HG03571 (cell line): ENCODE measurements around the gene FLNB.

Source experiments
- ATAC-seq: cut with Tn5 transposase; IDR thresholded peaks from one replicate; pipeline ENCODE4 v1.9.1; 2021; ENCODE audit not compliant: unreplicated experiment

FLNB gene

DNA sequence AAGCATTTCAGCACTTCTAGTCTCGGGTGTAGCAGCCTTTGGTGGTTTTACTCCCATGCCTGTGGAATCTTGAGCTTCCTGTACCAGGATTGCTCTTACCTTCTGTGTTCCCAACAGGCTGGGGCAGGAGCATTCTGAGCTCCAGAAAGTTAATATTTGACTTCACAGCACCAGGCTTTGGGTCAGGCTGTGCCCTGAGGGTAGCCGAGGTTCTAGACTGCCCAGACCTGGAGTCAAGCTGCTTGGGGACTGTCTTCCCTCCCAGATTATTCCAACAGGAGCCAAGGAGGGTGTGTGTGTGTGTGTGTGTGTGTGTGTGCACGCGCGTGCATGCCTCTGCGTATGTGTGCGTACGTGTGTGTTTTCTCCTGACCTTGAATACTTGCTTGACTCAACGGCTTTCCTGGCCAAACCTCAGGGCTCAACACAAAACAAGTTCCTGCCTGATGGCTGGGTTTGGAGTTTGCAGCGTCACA lies 94.8 kb downstream of the FLNB start:
- ATAC-seq, result no peak

DNA sequence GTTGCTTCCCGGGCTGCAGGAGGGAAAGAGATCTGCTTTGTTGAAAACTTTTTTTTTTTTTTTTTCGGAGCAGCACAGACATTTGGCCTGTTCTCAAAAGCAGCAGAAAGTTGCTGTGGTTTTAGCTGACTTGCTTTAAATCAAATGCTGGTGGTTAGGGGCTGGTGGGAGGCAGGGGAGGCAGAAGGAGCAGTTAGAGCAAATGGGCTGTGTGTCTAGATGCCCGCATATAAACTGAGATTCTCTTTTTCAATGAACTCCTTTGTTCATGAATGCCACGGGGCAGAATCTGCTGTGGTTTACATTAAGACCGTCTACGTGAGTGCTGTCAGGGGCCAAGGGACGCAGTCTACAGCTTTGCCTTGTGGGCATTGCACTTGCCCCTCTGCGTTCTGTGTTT lies 95.9 kb downstream of the FLNB start:
- ATAC-seq, result no peak

DNA sequence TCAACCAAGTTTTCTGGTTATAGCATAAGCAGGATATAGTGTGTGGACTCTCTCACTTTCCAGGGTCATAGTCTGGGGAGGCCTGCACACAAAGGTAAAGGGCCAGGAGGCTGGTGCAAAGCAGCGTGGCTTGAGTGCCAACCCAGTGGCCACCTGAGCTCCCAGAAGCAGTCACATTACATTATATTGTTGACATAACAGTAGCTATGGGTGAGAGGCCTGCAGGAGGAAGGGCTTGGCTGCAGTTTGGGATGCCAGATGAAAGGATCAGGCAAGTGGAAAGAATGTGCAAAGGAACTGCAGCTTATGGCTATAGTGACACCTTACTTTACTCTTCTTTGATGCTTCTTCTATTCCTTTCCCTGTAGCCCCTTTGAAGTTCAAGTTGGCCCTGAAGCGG lies 96.5 kb downstream of the FLNB start:
- no peak for ATAC-seq

DNA sequence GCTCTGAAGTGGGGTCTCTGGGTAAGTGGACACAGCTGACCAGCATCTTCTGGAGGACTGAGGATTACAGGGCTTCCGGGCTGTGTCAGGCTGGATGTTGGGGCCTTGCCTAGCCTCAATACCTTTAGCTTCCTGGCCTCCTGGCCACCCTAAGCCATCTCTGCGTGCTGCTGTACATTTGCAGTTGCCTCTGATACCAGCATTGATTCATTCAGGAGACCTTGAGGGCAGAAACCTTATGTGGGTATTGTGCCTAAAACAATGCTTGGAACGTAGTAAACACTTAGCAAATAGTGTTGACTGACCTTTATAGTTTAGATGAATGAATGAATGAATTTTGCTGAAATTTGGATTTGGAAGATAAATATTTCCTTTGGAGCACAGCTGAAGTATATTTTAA lies 97.0 kb downstream of the FLNB start:
- no peak for ATAC-seq

DNA sequence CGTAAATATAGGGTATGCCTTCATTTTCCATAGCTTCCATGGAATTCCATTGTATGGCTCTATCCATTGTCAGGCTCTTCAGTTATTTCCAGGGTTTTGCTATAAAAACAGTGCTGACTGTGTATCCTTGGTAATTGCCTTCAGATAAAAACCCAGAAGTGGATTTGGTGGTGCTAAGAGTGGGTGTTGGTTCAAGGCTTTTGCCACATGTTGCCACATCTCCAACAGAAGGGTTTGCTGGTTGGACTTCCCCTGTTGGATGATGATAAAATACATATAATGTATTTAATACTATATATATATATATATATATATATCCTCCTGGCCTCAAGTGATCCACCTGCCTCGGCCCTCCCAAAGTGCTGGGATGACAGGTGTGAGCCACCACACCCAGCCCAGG lies 97.8 kb downstream of the FLNB start:
- no peak for ATAC-seq

DNA sequence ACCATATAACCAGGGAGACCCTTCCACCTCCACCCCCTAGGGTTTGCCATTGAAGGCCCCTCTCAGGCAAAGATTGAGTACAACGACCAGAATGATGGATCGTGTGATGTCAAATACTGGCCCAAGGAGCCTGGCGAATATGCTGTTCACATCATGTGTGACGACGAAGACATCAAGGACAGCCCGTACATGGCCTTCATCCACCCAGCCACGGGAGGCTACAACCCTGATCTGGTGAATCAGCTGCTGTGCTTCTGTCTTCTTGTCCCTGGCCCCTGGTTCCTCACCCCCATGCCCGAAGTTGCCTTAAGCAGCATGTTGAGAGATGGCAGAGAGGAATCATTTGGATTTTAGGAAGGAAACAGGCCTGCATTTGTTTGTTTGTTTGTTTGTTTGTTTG lies 98.4 kb downstream of the FLNB start:
- no peak for ATAC-seq

DNA sequence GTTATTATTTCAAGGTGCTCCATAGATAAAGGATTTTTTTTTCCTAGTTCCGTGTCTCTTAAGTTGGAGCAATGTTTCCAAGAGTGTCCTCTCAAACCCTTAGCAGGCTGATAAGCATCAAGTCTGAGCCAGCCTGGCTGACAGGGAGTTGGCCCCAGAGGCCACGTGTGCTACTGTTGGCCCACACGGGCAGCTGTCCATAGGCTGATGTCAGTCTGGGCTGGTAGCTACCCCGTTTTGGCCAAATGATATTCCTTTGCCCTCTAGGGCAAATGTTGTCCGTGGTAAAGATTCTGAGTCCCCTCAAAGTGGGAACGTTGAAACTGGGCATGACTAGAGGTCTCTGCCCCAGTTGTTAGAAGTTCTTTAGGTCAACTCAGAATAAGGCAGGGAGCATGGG lies 99.4 kb downstream of the FLNB start:
- no peak for ATAC-seq

DNA sequence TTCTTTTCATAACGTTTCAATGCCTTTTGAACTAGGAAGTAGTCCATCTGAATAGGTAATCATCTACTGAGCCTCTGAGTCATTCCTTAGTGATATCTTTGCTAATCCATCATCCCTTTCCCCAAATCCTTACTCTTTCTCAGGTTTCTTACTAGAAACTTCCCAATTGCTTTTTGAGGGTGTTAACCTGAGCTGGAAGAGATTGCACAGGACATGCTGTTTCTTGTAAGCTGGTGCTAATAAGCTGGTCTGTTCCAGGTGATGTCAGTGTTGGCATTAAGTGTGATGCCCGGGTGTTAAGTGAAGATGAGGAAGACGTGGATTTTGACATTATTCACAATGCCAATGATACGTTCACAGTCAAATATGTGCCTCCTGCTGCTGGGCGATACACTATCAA lies 101.5 kb downstream of the FLNB start:
- ATAC-seq, result no peak

DNA sequence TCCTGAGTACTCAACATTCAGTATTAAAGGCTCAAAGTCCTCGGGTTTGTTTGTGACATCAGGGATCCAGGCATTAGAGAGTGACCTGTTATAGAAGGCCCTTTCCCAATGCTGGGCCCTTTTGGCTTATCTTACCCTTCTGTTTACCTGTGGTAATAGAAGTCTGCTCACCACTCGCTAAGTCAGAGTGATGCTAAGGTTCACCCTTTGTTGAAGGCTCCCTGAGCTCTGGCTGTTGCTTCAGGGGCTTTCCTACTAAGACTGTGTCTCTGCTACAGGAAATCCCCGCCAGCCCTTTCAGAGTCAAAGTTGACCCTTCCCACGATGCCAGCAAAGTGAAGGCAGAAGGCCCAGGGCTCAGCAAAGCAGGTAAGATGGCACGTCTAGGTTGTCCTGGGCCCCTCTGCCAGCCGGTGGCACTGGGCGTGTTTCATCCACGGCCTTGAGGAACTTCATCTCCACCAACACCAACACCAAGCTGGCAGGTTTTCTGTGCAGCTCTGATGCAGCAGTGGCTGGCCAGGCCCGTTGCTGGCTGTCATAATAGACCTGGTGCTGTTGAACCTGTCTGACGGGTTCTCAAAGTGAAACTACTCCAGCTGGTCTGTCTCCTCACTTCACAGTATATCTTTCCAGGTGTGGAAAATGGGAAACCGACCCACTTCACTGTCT lies 103.4 kb downstream of the FLNB start:
- ATAC-seq, result peak; percentile 40

DNA sequence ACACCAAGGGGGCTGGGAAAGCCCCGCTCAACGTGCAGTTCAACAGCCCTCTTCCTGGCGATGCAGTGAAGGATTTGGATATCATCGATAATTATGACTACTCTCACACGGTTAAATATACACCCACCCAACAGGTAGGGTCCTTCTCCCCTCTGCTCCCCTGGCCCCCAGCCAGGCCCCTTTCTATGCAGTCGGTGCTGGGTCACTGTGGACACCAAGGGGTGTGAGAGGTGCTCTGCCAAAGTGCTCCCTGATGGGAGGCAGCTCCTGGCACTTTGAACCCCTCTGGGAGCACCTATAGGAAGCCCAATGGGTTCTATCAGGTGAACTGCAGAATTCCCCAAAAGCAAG lies 103.9 kb downstream of the FLNB start:
- no peak for ATAC-seq

DNA sequence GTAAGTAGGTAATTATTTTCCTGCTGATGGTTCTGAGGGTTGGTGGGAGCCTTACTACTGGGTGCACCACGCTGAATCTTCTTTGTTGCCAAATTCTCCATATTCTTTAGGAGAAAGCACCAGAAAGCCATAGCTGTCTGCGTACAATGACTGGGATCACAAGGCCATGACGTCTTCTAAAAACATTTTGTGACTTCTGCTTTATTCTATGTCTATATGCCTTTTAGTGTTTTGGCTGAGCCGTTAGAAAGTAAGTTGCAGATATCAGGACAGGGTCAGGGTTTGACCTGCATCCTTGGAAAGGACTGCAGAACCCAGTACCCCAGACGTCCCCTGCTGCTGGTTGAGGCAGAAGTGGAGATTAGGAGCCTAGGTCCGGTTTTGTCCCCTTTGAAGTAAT lies 107.0 kb downstream of the FLNB start:
- no peak for ATAC-seq

DNA sequence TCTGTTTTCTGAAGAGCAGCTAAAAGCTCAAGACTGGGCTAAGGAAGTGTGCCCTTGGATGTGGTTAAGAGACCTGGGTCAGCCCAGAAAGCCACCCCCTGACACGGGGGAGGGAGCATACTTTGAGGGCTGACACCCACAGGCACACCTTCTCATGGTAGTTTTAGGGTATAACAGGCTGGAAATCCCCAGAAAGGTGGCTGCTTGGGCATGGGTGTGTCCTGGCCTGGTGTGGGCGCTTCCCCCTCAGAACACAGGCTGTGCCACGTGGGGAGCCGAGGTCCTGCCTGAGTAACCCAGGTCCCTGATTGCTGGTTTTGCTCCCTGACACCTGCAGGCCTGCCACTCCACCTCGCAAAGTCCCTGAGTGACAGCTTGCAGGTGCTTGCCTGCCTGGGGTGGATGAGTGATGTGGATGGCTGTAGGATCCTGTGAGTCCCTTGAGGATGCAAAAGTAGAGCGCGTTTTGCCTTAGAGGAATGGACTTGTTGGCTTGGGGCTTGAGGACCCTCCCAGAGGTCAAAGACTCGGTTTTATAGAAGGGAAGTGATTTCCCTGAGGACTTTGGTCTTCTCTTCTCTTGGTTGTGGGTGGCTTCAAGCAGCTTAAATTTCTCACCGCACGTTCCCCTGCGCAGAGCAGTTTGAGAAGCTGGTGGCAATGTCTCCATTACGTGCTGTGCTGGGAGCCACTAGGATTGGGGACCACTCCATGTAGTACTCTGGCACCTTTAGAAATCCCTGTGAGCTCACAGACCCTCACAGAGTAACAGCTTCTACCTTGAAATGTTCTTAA lies 108.1 kb downstream of the FLNB start:
- ATAC-seq, result peak; percentile 64

DNA sequence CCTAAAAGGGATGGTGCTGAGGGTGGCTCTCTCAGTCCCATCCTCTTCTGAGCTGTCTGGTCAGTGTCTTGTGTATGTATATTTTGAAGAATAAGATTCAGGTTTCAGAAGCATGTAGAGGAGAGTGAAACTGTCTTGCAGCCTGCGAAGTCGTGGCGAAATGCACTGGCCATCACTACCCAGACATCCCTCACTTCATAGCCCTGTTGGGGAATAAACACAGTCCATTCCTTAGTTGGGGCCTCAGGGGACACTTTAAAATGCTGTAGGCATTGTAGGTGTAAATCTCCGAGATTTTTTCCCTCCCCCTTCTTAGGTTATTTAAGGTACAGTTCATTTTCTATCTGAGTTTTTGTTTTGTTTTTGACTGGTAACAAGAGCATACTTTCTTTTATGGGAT lies 108.8 kb downstream of the FLNB start:
- ATAC-seq, result no peak

DNA sequence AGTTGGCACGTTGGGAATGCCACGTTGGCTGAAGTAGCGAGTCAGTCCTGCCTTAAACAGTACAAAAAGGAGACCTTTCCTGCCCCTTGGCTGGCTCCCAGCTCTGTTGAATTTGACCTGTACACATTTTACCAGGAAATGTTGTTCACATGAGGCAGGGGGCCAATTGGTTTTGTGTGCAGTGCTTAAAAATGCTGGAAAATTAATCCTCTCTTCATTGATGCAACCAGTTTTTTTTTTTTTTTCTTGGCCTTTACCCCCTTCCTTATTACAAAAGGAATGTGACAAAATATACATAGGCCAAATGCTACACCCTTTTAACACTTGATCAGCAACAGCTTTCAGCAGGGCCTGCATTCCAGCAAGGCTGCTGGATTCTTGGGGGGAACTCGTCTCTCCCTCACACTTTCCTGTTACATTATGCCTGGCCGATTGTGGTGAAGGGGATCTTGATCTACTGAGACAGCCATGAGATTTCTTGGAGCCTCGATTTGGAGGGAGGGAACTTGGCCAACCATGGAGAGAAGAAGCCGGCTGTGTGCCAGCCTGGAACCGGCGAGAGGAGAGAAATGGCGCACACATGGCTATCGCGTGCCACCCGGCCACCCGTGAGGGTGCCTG lies 109.4 kb downstream of the FLNB start:
- ATAC-seq, result no peak

DNA sequence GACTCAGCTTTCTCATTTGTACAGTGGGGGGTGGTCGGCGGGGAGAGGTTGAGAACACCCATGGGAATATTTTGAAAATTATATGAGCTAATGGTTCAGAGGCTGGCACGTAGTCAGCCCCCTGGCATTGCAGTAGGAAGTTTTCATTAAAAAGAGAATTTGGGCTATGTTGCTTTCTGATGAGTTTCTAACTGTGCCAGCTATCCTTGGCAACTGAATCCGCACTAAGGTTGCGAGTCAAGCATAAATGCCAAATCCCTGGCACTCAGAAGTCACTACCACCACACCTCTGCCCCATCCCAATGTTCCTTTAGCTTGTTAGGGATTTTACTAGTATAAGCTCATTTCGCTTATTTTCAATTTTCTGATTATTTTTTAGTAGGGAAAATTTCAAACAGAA lies 111.0 kb downstream of the FLNB start:
- no peak for ATAC-seq

DNA sequence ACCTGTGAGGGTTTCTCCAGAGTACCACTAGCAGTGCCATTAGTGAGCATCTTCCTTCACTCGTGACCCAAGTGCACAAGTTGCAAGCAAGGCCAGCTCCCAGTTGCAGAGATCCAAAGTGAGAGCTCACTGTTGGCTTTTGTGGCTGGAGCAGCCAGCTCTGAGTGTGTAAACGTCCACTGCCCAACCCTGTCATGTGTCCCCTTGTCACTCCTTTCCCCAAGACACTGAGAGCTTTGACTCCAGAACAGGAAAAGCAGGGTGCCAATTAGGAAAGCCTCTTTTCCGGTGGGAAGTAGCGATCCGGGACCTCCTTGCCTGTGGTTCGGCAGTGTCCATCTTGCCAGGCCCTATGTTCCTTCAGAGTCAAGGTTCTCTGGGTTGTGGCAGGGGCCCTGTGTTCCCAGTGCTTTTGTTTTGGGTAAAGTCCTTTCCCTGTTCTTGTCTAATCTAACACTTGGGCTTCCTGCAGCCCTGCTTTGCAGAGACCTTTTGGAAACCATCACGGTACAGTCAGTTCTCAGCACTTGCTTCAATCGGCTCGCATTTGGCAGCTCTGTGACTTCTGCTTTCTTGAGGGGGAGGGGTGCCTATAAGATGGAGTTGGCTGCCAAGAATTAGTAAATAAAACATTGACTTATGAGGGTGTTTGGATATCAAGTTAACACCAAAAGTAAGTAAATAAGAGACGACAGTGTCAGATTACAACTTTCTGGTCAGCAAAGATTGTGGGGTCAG lies 112.0 kb downstream of the FLNB start:
- no peak for ATAC-seq

DNA sequence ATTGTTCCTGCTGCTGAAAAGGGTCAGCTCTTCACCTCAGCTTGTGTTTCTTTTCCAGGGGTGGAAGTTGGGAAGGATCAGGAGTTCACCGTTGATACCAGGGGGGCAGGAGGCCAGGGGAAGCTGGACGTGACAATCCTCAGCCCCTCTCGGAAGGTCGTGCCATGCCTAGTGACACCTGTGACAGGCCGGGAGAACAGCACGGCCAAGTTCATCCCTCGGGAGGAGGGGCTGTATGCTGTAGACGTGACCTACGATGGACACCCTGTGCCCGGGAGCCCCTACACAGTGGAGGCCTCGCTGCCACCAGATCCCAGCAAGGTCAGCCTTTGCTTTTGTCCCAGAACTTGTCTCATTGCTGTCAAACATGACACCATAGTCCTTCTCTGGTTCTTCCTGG lies 113.0 kb downstream of the FLNB start:
- ATAC-seq, result no peak

DNA sequence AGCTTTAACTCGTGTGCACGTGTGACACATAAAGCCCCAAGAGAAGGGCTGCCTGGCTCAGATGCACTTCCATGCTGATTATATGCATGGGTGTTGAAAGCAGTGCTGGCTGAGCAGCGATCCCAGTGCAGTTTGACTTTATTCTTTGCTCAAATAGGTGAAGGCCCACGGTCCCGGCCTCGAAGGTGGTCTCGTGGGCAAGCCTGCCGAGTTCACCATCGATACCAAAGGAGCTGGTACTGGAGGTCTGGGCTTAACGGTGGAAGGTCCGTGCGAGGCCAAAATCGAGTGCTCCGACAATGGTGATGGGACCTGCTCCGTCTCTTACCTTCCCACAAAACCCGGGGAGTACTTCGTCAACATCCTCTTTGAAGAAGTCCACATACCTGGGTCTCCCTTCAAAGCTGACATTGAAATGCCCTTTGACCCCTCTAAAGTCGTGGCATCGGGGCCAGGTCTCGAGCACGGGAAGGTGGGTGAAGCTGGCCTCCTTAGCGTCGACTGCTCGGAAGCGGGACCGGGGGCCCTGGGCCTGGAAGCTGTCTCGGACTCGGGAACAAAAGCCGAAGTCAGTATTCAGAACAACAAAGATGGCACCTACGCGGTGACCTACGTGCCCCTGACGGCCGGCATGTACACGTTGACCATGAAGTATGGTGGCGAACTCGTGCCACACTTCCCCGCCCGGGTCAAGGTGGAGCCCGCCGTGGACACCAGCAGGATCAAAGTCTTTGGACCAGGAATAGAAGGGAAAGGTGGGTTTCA lies 114.9 kb downstream of the FLNB start:
- no peak for ATAC-seq

DNA sequence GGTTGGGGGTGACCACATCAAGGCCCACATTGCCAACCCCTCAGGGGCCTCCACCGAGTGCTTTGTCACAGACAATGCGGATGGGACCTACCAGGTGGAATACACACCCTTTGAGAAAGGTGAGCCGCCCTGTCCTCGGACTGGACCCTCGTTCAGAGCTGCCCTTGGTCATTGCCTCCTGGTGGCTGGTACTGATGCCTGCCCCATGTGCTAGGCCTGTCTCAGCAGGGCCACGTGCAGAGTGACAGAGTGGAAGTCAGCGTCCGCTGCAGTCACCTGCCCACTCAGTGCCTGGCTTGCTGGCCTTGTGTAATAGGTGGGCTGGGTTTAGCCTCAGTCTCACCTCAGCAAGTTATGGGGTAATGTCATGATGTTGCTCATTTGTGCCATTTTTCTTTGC lies 116.2 kb downstream of the FLNB start:
- no peak for ATAC-seq

DNA sequence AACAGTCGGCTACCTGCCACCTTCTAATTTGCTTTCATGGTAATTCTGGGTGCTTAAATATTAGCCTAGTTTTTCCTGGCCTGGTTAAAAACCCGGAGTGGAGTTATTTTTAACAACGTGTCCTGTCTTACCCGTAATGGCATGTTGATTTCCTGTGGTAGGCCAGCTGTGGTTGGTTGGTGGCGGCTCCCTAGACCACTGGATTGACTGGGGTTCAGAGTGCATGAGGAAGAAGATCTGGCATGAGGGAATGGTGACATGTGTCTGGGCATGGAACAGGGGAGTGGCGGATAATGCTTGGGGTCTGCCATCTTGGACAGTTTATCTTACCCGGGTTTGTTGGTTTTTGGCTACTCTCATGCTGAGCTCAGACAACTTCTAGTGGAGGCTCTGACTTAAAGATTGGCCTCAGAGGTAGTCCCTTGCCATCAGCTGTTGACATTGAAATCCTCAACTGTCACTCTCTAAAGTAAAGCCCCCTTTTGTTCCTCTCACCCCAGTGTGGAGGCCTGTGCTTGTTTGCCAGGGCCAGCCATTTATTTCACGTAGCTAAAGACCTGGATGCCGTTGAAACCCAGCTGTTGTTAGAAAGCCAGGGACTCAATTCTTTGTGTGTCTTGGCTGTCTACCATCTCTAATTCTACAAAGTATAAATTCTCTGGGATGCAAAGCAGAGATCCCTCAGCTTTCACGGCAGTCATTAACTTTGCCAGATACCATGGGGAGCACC lies 121.0 kb downstream of the FLNB start:
- ATAC-seq, result no peak
